ENCODE results near the gene GRB10.
"Not testable (repeated sequence)": the region's sequence is repeated elsewhere in the genome, so short reads cannot be mapped to it uniquely, and the experiment has no call there.

The GRB10 gene

DNA sequence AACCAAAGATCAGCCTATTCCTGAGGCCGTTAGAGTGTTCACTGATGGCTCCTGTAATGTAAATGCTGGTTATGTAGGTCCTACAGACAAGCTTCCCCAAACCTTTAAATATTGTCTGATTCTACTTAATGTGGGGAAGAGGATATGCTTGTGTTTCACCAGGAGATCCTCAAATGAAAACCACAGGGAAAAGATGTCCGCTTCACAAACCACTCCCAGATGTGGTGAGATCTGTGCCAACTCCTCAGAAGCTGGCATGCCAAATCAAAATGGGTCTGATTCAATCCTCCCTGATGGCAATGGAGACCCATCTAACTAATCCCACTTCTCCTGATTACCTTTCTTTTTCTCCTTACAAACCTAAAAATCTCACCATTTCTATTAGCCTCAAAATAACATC is 202.0 kb downstream of the GRB10 start:
- H3K9me3 ChIP-seq (ENCODE audit: control insufficient read depth, low read length); H3K4me1 ChIP-seq (ENCODE audit: control insufficient read depth, insufficient read depth, low read length, poor library complexity, severe bottlenecking); H3K4me3 ChIP-seq (ENCODE audit: extremely low read depth, insufficient read depth, low read length, poor library complexity, severe bottlenecking); H3K27ac ChIP-seq (ENCODE audit: low read depth, low read length, severe bottlenecking); H3K36me3 ChIP-seq (ENCODE audit: control insufficient read depth, insufficient read depth, low read length): not testable (repeated sequence)
- WGBS, 2 experiments (ENCODE audit: insufficient coverage in 2 of 2): 79 to 86% methylated on average over 1 to 2 of the region's 2 CpGs

DNA sequence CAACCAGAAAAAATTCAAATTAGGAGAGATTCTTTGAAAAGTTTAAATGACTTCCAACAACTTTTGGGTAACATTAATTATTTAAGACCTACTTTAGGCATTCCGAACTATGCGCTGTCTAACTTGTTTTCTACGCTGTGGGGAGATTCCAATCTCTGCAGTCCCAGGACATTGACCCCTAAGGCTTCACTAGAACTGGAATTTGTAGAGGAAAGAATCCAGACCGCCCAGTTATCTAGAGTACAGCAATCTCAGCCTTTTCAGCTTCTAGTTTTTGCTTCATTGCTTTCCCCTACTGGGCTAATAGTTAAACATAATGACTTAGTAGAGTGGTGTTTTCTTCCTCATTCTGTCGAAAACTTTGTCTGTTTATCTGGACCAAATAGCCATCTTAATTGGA is 202.6 kb downstream of the GRB10 start:
- 81 to 83% methylated on average over 3 to 4 of the region's 5 CpGs for WGBS, 2 experiments (ENCODE audit: insufficient coverage in 2 of 2)
- Histone ChIP-seq H3K27ac (ENCODE audit: low read depth, low read length, severe bottlenecking) (no peak overlapping the region), H3K4me3 (ENCODE audit: extremely low read depth, insufficient read depth, low read length, poor library complexity, severe bottlenecking) (no peak overlapping the region), H3K36me3 (ENCODE audit: control insufficient read depth, insufficient read depth, low read length) (no peaks in the 10 kb centered on the region), H3K4me1 (ENCODE audit: control insufficient read depth, insufficient read depth, low read length, poor library complexity, severe bottlenecking) (no peaks in the 10 kb centered on the region), H3K9me3 (ENCODE audit: control insufficient read depth, low read length) (peaks cover 5% of the 10 kb centered on the region)

DNA sequence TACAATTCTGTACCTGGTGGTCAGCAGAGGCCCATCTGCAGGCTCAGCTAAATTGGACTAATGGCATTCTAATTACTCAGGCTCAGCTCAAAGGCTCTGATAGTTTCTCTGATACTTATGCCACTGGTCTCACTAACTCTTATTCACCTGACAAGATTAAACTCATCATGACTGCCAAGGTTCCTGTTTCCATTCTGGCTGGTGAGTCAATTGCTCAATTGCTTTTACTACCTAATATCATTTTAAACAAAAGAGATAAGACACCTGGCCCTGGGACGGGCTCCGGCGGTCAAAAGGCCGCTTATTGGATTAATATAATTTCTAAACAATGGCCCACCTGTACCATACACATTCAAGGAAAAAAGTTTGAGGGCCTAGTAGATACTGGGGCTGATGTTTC is 204.6 kb downstream of the GRB10 start:
- not testable (repeated sequence) for H3K9me3 ChIP-seq (ENCODE audit: control insufficient read depth, low read length); H3K36me3 ChIP-seq (ENCODE audit: control insufficient read depth, insufficient read depth, low read length); H3K4me3 ChIP-seq (ENCODE audit: extremely low read depth, insufficient read depth, low read length, poor library complexity, severe bottlenecking); H3K27ac ChIP-seq (ENCODE audit: low read depth, low read length, severe bottlenecking); H3K4me1 ChIP-seq (ENCODE audit: control insufficient read depth, insufficient read depth, low read length, poor library complexity, severe bottlenecking)
- no CpG with 5 or more reads among the region's 4 CpGs for WGBS, 2 experiments (ENCODE audit: insufficient coverage in 2 of 2)

DNA sequence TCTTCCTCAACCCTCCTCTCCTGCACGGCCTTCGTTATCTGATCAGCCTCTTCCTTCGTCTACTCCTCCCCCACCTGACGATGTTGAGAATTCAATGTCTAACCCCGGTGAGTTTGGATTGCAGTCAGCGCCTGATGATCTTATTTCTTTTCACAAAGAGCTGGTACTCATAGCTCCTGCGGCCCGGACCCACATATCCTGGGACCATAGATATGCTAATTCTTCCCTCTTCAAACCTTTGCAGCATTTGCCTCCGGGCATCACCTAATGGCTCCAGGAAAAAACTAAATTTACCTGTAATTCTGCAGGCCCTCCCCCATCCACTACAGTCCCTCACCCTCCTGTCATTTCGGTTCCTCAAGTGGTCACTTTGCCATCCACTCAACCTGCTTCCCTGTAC is 205.1 kb downstream of the GRB10 start:
- no peaks in the 10 kb centered on the region for H3K9me3 ChIP-seq (ENCODE audit: control insufficient read depth, low read length)
- no peaks in the 10 kb centered on the region for H3K4me1 ChIP-seq (ENCODE audit: control insufficient read depth, insufficient read depth, low read length, poor library complexity, severe bottlenecking)
- no peak overlapping the region for H3K27ac ChIP-seq (ENCODE audit: low read depth, low read length, severe bottlenecking)
- H3K36me3 ChIP-seq (ENCODE audit: control insufficient read depth, insufficient read depth, low read length): no peaks in the 10 kb centered on the region
- WGBS, 2 experiments (ENCODE audit: insufficient coverage in 2 of 2): 83 to 86% methylated on average over 10 of the region's 10 CpGs
- no peak overlapping the region for H3K4me3 ChIP-seq (ENCODE audit: extremely low read depth, insufficient read depth, low read length, poor library complexity, severe bottlenecking)

DNA sequence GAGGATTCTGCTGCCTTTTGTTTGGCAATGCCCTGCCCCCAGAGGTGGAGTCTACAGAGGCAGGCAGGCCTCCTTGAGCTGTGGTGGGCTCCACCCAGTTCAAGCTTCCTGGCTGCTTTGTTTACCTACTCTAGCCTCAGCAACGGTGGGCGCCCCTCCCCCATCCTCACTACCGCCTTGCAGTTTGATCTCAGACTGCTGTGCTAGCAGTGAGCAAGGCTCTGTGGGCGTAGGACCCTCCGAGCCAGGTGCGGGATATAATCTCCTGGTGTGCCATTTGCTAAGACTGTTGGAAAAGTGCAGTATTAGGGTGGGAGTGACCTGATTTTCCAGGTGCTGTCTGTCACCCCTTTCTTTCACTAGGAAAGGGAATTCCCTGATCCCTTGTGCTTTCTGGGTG is 206.3 kb downstream of the GRB10 start:
- not testable (repeated sequence) for H3K4me1 ChIP-seq (ENCODE audit: control insufficient read depth, insufficient read depth, low read length, poor library complexity, severe bottlenecking); H3K9me3 ChIP-seq (ENCODE audit: control insufficient read depth, low read length); H3K36me3 ChIP-seq (ENCODE audit: control insufficient read depth, insufficient read depth, low read length); H3K27ac ChIP-seq (ENCODE audit: low read depth, low read length, severe bottlenecking); H3K4me3 ChIP-seq (ENCODE audit: extremely low read depth, insufficient read depth, low read length, poor library complexity, severe bottlenecking)
- 44 to 52% methylated on average over 2 to 3 of the region's 6 CpGs for WGBS, 2 experiments (ENCODE audit: insufficient coverage in 2 of 2)

DNA sequence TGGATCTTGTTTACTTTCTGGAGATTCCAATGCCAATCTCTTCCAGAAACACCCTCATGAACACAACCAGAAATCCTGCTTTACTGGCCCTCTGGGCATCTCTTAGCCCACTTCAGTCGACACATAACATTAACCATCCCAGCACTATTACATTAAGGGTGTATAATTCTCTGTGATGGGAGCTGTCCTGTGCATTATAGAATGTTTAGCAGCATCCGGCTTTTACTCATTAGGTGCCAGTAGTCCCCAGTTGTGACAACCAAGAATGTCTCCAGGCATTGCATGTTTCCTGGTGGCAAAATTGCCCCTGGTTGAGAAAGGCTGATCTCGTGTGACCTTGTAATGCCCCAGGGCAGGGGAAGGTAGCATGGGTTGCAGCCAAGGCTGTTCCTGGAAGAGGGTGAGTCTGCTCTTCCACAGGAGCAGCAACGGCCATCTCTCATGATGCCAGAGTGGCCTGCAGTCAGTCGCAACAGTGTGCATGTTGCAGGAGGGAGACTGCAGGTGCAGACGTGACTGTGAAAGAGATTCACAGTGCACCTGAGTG is 214.9 kb downstream of the GRB10 start:
- Histone ChIP-seq H3K36me3 (ENCODE audit: control insufficient read depth, insufficient read depth, low read length) (no peaks in the 10 kb centered on the region), H3K4me1 (ENCODE audit: control insufficient read depth, insufficient read depth, low read length, poor library complexity, severe bottlenecking) (no peaks in the 10 kb centered on the region), H3K9me3 (ENCODE audit: control insufficient read depth, low read length) (no peaks in the 10 kb centered on the region), H3K4me3 (ENCODE audit: extremely low read depth, insufficient read depth, low read length, poor library complexity, severe bottlenecking) (no peak overlapping the region), H3K27ac (ENCODE audit: low read depth, low read length, severe bottlenecking) (no peak overlapping the region)
- WGBS, 2 experiments (ENCODE audit: insufficient coverage in 2 of 2): 81 to 95% methylated on average over 4 to 5 of the region's 6 CpGs

DNA sequence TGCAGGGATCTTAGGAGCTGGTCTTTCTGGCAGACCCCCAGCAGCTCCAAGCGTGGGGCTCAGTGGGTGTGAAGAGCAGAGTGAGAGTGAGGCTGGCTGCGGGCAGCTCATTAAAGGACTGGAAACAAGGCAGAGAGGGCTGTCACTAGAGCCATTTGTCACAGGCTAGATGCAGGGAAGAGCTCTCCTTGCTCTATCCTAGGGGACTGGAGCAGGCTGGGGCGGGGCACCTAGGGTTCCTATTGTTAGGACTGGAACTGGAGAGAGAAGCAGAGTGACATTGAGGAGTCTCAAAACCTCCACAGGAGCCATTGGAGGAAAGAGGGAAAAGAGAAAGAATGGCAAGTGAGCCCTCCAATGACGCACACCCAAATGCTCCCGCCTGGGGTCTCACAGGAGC is 216.7 kb downstream of the GRB10 start:
- no peak overlapping the region for H3K27ac ChIP-seq (ENCODE audit: low read depth, low read length, severe bottlenecking)
- H3K4me1 ChIP-seq (ENCODE audit: control insufficient read depth, insufficient read depth, low read length, poor library complexity, severe bottlenecking): no peaks in the 10 kb centered on the region
- no peaks in the 10 kb centered on the region for H3K36me3 ChIP-seq (ENCODE audit: control insufficient read depth, insufficient read depth, low read length)
- 80 to 84% methylated on average over 3 to 4 of the region's 5 CpGs for WGBS, 2 experiments (ENCODE audit: insufficient coverage in 2 of 2)
- no peak overlapping the region for H3K4me3 ChIP-seq (ENCODE audit: extremely low read depth, insufficient read depth, low read length, poor library complexity, severe bottlenecking)
- H3K9me3 ChIP-seq (ENCODE audit: control insufficient read depth, low read length): no peaks in the 10 kb centered on the region

DNA sequence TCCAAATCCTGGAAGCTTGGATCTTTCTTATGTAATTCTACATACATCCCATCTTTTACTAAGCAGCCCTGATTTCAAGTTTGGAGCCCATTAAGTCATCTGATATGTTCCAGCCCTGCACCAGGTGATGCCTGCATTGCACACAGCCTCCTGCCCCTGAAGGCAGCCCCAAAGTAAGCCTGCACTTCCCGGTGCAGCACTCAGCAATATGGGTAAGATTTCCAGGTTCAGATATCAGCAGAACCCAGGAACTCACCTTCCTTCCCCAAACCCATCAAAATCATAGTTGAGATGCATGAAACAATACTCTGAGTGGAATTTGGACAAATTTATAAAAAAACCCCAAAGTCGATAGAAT is 217.2 kb downstream of the GRB10 start:
- Histone ChIP-seq H3K4me1 (ENCODE audit: control insufficient read depth, insufficient read depth, low read length, poor library complexity, severe bottlenecking) (no peaks in the 10 kb centered on the region), H3K4me3 (ENCODE audit: extremely low read depth, insufficient read depth, low read length, poor library complexity, severe bottlenecking) (no peak overlapping the region), H3K9me3 (ENCODE audit: control insufficient read depth, low read length) (no peaks in the 10 kb centered on the region), H3K36me3 (ENCODE audit: control insufficient read depth, insufficient read depth, low read length) (no peaks in the 10 kb centered on the region), H3K27ac (ENCODE audit: low read depth, low read length, severe bottlenecking) (no peak overlapping the region)
- 87 to 94% methylated on average over 1 to 2 of the region's 2 CpGs for WGBS, 2 experiments (ENCODE audit: insufficient coverage in 2 of 2)

DNA sequence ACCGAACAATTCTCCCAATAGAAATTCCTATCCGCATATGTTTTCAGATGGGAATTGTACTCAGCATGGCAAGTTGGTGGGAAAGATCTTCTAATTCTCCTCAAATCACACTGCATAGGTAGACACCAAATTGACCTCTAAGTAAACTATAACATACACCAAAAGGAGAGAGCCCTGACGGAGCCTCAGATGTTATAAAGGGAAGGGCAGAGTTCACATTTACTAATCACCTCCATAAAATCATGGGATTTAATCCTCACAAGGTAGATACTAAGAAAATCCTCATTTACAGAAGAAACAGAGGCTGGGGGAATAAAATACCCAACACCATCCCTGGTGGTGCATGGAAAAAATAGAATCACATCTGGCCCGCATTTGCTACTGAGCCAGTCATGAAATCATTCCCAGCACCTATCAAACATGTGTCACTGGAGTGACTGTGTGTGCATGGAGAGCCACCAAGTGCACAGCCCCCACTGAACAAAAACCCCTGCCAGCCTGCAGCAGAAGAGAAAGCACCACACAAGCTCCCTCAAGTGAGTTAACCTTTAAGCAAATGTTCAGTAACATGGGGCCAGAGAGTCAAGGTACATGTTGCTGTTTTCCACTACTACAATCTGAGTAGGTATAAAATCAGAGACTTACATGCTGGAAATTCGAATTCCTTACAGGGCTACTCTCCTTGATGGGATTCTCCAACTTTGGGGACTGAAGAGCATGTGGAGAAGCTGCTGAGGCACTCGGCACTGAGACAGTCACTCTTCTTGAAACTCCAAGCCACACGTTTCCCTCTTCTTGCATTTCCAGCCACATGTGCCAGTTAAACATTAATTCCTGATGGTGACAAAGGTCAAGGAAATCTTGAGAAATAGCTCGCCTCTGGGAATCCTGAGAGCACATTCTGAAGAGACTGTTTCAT is 217.8 kb downstream of the GRB10 start, which contains the start of gene DDC:
DDC (minus strand) TSS at position 766 of the 919 bp plus-strand sequence. CDS start 21,320 bp downstream, outside the sequence.
- H3K36me3 ChIP-seq (ENCODE audit: control insufficient read depth, insufficient read depth, low read length): no peaks in the 10 kb centered on the region
- no peaks in the 10 kb centered on the region for H3K9me3 ChIP-seq (ENCODE audit: control insufficient read depth, low read length)
- no peaks in the 10 kb centered on the region for H3K4me1 ChIP-seq (ENCODE audit: control insufficient read depth, insufficient read depth, low read length, poor library complexity, severe bottlenecking)
- no peak within 1 kb of the TSS for H3K27ac ChIP-seq (ENCODE audit: low read depth, low read length, severe bottlenecking)
- no peak within 1 kb of the TSS for H3K4me3 ChIP-seq (ENCODE audit: extremely low read depth, insufficient read depth, low read length, poor library complexity, severe bottlenecking)
- WGBS, 2 experiments (ENCODE audit: insufficient coverage in 2 of 2): 77 to 81% methylated on average over 3 to 4 of the region's 8 CpGs

DNA sequence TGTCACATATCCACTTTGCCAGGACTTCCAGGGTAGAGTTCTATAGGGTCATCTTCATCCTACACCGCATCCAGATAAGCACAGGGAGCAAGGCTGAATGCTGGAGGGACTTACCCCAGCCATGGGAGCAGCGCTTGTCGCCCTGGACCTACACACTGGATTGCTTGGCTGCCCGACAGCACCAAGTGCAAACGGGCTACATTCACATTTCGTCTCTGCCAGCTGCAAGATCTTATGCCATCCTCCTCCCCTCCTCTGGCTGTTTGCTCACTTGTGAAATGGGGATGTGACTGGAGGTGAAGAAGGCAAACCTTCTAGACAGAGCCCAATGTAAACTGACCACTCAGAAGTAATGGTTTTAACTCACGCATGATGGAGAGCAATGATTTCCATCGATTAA is 218.5 kb downstream of the GRB10 start:
- Histone ChIP-seq H3K9me3 (ENCODE audit: control insufficient read depth, low read length) (no peaks in the 10 kb centered on the region), H3K4me3 (ENCODE audit: extremely low read depth, insufficient read depth, low read length, poor library complexity, severe bottlenecking) (no peak overlapping the region), H3K36me3 (ENCODE audit: control insufficient read depth, insufficient read depth, low read length) (no peaks in the 10 kb centered on the region), H3K4me1 (ENCODE audit: control insufficient read depth, insufficient read depth, low read length, poor library complexity, severe bottlenecking) (no peaks in the 10 kb centered on the region), H3K27ac (ENCODE audit: low read depth, low read length, severe bottlenecking) (no peak overlapping the region)
- 90 to 95% methylated on average over 6 to 8 of the region's 8 CpGs for WGBS, 2 experiments (ENCODE audit: insufficient coverage in 2 of 2)

DNA sequence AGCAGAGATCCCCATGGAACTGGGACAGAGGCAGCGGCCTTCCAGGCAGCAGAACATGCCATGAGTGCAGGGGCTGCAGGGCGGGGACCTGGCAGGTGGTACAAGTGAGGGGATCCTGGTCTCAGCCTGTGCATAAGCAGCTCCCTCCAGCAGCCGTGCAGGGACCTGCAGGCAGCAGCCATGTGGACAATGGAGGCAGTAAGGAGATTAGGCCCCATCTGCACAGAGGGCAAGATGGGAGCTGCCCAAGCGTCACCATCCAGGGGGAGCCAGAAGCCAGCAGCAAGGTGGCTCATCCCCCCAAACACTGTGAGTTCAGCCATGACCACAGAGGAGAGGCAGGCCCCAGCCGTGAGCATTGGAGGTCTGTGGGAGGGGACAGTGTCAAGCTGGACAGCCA is 220.6 kb downstream of the GRB10 start:
- 50 to 90% methylated on average over 1 to 5 of the region's 5 CpGs for WGBS, 2 experiments (ENCODE audit: insufficient coverage in 2 of 2)
- no peaks in the 10 kb centered on the region for H3K4me1 ChIP-seq (ENCODE audit: control insufficient read depth, insufficient read depth, low read length, poor library complexity, severe bottlenecking)
- no peak overlapping the region for H3K4me3 ChIP-seq (ENCODE audit: extremely low read depth, insufficient read depth, low read length, poor library complexity, severe bottlenecking)
- H3K27ac ChIP-seq (ENCODE audit: low read depth, low read length, severe bottlenecking): no peak overlapping the region
- no peaks in the 10 kb centered on the region for H3K36me3 ChIP-seq (ENCODE audit: control insufficient read depth, insufficient read depth, low read length)
- H3K9me3 ChIP-seq (ENCODE audit: control insufficient read depth, low read length): no peaks in the 10 kb centered on the region

Measured in mesodermal cell (in vitro differentiated cells).